ENCODE results near the gene CENPE.

GRCh38 chr4:103098756-103099440, 99.2 kb downstream of the CENPE start:
- TF ChIP-seq POLR2A (IDR thresholded peaks at IDR 0.05; ENCODE audit: extremely low read depth, insufficient read length) = no peak
- no peak for TF ChIP-seq CTCF (IDR thresholded peaks at IDR 0.05; ENCODE audit: low read depth, low read length)
- no peak for TF ChIP-seq MAX (IDR thresholded peaks at IDR 0.05; ENCODE audit: low read depth, low read length)

Data from NB4 (cell line).